ENCODE measurements around the gene KIF13A. TPM values are rescaled to one million over a fixed set of nuclear protein-coding genes. Genes with fewer than 3 reads are reported as not detected.
"Not testable (repeated sequence)": the region's sequence is repeated elsewhere in the genome, so short reads cannot be mapped to it uniquely, and the experiment has no call there.

The KIF13A gene
- polyA plus RNA-seq, 10 donors = 25.2 to 40.8 (median 32.6) TPM

DNA sequence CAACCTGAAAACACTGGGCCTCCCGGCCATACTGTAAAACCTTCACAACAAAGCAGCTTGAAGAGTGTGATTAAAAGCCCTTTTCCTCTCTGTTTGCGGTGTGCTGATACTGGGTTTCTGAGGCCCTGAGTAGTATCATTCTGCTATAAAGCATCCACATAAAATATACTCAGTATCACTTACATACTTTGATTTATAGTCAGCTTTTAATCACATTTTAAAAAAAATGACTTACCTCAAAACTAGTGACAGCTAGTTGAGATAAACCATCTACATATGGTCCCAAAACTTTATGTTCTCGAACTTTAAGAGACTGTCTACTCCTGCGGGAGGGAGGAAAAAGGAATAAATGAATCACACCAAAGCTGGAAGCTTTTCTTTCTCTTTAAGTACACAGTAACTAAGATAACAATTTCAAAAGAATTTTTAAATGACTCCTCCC lies 135.7 kb downstream of the KIF13A start:
- no peak for DNase-seq

DNA sequence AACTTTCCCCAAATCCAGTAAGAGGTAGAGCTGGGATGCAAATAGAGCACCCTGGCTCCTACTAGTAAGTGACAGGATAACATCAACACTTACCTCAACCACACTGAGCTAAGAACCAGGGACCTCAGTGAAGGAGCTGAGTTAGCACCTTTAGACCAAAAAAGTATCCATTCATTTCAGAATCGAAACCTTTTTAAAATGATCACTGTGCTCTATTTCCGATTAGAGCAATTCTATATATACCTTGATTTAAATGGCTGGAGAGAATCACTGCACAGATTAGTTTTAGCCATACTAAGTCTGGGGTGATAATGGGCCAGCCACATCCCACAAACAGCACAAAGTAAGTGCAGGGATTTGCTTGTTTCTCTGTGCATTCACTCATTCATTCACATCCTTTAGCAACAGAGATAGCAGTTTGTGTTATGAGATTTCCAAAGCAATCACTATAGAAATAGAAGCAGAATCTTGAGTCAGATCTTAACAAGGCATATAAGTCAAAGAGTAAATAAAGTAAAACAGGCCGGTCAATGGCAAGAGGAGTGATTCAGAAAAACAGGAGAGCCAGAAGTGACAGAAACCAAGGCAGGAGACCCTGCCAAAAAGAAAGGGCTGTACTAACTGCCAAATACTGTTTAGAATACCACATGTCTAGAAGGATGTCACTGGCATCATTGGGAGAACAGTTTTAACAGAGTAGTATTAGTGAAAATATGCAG lies 136.3 kb downstream of the KIF13A start:
- no peak for DNase-seq

GRCh38 chr6:17850281-17850680 lies 137.2 kb downstream of the KIF13A start:
- no peak for DNase-seq

GRCh38 chr6:17847203-17847760 lies 140.2 kb downstream of the KIF13A start:
- DNase-seq = no peak

DNA sequence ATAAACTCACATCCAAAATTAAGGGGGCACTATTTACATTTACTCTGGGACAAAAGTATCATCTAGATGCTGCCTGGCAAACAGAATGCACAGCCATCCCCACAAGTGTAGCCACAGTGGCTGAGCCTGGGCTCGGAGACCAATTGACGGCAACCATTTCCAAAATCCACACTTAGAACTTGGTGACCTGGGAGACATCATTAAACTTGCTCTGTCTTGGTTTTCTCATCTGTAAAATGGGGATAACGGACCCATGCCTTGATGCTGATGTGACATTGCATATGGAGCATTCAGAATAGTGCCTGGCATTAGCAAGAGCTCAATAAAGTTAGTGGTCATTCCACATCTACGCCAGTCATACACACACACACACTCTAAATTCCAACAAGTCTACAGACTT lies 140.7 kb downstream of the KIF13A start:
- no peak for DNase-seq

DNA sequence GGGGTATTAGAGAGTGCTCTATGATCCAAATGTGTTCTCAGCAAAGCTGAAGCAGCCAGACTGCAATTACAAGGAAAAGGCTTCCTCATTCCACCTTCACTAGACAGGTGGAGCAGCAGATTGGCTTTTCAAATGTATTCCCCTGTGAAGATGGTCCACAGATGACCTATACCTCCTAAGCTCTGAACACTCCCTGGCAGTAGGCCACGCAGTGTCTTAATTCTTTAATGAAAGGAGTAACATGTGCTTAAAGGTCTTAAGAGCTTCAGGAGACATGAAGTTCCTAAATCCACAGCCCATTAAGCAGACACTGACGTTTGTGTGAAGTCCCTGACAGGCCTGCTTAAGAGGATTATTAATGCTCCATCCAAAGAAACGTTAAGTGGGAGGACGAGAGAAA lies 141.8 kb downstream of the KIF13A start:
- DNase-seq = no peak

- DNase-seq = not testable (repeated sequence)
Observed at GRCh38 chr6:17844967-17845366, 142.5 kb downstream of the KIF13A start.

DNA sequence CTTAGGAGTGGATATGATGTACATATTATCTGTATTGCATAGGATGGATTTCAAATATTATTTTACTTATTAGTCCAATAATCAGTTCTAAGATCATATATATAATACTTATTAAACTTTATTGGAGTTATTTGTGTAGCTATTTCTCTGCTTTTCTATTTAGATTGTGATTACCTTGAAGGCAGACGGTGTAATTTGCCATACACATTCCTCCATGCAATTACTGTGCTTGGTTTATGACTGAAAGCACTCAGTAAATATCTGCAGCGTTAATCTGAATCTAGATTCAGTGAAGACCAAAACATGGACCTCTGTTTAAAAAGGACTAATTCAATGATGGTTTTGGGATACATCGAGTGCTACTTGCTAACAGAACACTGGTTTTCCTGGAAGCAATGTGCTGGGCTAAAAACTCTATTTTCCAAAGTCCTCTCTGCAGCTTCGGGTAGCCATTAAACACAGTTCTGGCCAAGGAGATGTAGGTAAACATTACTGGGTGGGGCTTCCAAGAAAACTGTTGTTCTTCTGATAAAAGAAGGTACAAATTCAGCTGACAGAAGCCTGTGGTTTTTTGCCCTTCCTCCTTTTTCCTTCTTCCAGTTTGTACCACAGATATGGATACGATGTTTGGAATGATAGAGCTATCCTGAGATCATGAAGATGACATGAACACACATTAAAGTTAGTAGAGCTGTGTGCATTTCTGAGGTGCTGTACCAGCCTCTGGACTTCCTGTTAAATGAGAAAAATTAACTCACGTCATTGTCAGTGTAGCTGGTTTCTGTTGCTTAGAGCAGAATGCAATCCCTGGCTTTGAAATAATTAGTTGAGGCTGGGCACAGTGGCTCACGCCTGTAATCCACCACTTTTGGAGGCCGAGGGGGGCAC lies 144.3 kb downstream of the KIF13A start:
- no peak for DNase-seq

- DNase-seq = no peak
Observed at GRCh38 chr6:17842014-17842776, 145.2 kb downstream of the KIF13A start.

DNA sequence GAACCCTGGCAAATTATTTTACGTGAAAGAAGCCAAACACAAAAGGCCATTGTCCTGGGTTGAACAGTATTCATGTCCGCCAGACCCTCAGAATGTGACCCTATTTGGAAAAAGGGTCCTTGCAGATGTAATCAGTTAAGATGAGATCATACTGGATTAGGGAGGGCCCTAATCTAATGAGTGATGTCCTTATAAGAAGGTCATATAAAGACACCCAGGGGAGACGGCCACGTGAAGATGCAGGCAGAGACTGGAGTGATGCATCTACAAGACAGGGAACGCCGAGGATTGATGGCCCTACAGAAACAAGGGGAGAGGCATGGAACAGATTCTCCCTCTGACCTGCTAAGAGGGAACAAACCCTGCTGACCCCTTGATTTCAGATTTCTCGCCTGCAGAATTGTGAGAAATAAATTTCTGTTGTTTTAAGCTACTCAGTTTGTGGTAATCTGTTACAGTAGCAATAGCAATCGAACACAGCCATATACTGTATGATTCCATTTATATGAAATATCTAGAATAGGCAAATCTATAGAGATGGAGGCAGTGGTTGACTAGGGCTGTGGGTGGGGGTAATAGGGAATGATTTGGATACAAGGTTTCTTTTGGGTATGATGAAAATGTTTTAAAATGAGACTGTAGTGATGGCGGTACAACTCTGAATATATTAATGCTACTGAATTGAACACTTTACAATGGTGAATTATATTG lies 147.8 kb downstream of the KIF13A start:
- DNase-seq = no peak

DNA sequence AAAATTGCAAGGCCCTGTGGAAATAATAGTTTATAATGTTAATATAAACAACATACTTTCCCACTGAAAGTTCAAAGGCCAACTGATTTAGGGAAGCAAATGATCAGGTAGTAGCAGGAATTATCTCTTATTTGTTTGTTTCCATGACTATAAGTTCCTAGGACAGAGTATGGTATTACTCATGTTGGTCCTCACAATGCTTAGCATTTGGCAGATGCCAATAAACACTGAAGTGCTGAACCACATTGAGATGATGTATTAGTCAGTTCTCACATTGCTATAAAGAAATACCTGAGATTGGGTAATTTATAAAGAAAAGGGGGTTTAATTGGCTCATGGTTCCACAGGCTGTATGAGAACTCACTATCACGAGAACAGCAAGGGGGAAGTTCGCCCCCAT lies 151.1 kb downstream of the KIF13A start:
- DNase-seq = no peak

- DNase-seq = no peak
Observed at GRCh38 chr6:17835784-17836183, 151.7 kb downstream of the KIF13A start.

DNA sequence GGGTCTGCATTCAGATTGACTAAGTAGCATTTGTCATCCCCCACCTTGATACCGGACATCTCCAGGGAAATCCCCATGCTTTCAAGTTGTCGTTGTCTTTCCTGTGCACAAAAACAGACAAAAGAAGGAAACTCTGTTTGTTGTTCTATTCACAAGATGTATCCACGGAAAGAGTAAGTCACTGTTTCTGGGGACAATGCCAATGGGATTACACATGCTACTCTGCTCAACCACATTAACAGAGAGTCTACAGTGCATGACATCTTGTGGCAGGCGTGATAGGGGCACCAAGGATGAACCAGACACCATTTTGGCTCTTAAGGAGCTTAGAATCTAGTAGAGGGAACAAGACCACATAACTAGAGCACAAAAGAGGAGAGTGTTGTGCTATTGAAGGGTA lies 156.3 kb downstream of the KIF13A start:
- DNase-seq = peak; percentile 29 to 49 (median 39)

GRCh38 chr6:17829905-17830304 lies 157.5 kb downstream of the KIF13A start:
- no peak for DNase-seq

- no peak for DNase-seq
Observed at GRCh38 chr6:17828149-17828548, 159.3 kb downstream of the KIF13A start.

DNA sequence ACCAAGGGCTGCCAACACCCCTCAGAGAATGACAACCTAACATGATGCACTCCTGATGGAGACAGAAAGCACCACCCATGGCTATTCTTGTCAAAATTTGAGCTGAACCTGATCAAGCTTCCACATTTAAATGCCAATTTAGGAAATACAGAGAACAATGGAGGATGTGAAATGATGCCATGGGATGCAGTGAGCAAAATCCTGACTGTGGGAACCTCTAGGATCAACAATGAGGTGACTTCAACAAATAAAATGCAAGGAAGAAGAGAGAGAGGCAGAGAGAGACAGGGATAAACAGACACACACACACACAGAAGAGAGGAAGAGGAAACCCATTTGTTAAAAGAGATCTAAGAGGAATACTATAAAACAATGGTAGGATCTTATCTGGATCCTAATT lies 161.1 kb downstream of the KIF13A start:
- no peak for DNase-seq

DNA sequence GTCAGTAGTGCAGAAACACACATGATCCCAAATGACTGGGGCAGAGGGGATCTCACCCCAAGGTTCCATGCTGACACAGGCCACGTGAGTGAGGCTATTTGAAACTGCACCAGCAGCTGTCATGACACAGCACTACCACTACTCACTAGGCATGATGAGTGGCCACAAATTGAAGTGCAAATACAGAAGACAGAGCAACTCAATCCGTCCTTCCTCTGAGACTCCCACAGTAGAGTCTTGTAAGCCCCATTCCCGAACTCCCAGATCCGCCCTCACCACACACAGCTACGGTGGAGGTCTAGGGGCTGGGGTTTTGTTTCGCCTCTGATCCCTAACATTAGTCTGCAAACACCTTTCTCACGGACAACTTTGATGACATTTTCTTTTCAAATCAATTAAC lies 167.4 kb downstream of the KIF13A start:
- peak in 2 of 3 donors; percentile 21 to 29 for DNase-seq

DNA sequence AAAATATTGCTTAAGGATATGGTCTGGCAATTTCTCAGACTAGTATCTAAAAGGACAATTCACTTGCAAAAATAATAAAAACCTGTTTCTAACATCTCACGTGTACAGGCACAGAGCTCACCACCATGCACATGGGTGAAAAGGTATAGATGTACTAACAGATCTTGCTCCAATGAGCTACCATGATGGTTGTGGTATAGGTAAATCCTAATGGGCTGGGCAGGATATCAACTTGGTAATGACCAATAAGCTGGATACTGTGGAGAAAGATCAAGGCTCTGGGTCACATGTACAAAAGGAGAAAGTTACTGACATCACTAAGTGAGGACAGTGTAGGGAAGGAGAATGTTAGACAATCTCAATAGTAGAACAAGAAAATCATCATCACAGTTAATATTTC lies 169.7 kb downstream of the KIF13A start:
- no peak for DNase-seq

DNA sequence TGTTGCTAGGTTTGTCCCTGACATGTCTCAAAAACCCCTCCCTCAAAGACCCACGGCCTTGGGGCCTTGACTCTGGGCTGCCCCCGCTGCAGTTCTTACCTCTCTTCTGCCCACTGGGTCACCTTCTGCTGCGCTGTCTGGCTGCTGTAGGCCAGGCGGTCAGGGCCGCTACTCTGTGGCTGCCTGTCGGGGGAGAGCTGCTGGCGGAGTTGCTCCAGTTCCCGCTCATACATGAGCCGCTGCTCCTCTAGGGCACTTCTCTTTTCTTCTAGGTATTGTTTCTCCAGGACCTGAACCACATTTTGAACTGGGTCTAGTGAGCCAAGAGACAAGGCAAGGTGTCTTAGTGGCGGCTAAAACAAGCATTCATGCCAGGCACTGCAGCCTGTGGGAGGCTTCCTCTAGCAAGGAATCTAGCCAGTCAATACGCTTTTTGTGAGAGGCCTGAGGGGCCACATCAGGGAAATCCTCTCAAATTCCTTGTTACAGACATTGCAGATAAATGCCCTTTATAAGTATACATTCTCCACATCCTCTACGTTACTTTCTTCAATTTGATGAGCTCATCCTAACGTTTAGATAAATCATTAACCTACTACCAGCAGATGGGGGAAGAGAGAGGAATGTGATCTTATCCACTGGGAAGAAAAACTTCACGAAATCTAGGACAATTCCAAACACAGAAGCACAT lies 170.4 kb downstream of the KIF13A start:
- DNase-seq = peak in 1 of 3 donors; percentile 39

DNA sequence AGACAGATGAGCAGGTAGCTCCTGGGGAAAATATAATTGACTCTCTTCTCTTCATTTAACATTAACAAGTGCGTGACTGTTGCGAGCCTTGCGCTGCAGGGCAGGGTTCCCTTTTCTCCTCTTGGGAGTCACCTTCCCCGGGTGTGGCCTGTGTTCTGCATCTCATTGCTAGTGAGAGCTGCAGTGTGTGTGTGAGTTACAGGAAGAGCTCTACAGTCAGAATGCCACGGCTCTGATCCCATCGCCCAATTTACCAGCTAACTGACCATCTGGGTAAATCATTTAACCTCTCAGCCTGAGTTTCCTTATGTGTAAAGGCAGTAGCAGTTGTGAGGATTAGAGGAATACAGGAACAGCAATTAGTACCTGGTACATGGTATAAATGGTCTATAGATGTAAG lies 173.9 kb downstream of the KIF13A start:
- no peak for DNase-seq

GRCh38 chr6:17812311-17812710 lies 175.1 kb downstream of the KIF13A start:
- DNase-seq = no peak
